ENCODE data around the gene TSKS.

Gene TSKS

DNA sequence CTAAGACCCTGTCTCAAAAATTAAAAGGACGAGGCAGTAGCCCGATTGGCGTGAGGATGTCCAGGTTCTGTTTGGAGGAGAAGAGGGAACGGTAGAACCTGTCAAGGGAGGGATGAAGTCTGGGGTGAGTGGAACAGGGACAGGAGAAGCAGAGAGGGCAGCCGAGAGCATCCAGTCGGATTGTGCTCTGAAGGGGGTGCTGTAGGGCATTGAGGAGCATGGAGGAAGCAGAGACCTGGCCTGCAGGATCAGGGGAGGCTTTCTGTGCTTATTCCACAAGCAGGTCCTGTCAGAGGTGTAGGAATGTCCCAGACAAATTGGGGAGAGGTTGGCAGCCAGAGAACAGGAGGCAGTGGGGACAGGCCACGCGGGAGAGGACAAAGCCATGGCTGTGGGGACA, 17.8 kb upstream of the TSKS start:
- WGBS, 2 experiments = 84 to 85% methylated on average over 8 of the region's 8 CpGs
- Histone ChIP-seq H3K36me3 (ENCODE audit: control insufficient read depth, insufficient read depth, low read length) (peaks cover 3% of the 10 kb centered on the region), H3K27ac (ENCODE audit: insufficient read depth, low read depth, low read length, poor library complexity, severe bottlenecking) (no peak overlapping the region), H3K4me1 (ENCODE audit: control insufficient read depth, insufficient read depth, low read length) (no peaks in the 10 kb centered on the region), H3K9me3 (ENCODE audit: control insufficient read depth, low read length) (no peaks in the 10 kb centered on the region), H3K4me3 (ENCODE audit: insufficient read depth, low read depth, low read length) (no peak overlapping the region), H3K27me3 (ENCODE audit: control insufficient read depth, insufficient read depth, low read length, poor library complexity, severe bottlenecking) (no peaks in the 10 kb centered on the region)

DNA sequence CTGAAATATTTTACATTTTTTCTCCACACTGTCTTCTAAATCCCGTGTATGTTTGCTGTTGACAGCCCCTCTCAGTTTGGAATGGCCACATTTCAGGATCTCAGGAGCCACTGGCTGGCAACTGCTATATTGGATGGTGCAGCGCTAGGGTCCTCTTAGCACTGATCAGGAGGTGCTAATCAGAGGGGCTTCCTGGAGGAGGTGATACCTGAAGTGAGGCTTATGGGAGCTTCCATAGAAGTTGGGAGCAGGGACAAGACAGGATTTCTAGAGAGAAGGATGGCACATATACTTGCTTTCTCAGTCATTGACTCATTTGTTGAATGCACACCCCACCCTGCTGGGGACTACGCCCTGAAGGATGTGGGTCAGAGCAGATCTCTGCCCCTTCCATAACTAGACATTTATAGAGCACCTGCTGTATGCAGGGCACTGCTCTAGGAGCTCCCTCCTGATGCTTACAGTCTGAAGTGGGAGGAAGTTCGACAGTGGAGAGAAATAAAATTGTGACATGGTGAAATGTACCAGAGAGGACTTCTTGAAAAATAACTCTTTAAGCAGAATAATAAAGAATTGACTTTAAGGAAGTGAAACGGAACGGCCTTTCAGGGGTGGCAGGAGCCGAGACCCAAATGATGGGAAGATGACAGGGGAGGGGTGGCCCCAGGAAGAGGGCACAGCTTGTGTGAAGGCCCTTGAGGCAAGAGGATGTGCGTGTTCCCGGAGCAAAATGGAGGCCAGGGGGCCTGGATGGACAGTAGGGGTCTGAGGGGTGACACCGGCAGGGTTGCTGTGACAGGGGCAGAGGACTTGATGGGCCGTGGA, 16.8 kb upstream of the TSKS start:
- Histone ChIP-seq H3K4me1 (ENCODE audit: control insufficient read depth, insufficient read depth, low read length) (no peaks in the 10 kb centered on the region), H3K27ac (ENCODE audit: insufficient read depth, low read depth, low read length, poor library complexity, severe bottlenecking) (no peak overlapping the region), H3K4me3 (ENCODE audit: insufficient read depth, low read depth, low read length) (no peak overlapping the region), H3K36me3 (ENCODE audit: control insufficient read depth, insufficient read depth, low read length) (peaks cover 3% of the 10 kb centered on the region), H3K9me3 (ENCODE audit: control insufficient read depth, low read length) (no peaks in the 10 kb centered on the region), H3K27me3 (ENCODE audit: control insufficient read depth, insufficient read depth, low read length, poor library complexity, severe bottlenecking) (no peaks in the 10 kb centered on the region)
- WGBS, 2 experiments = 93 to 95% methylated on average over 11 of the region's 11 CpGs

DNA sequence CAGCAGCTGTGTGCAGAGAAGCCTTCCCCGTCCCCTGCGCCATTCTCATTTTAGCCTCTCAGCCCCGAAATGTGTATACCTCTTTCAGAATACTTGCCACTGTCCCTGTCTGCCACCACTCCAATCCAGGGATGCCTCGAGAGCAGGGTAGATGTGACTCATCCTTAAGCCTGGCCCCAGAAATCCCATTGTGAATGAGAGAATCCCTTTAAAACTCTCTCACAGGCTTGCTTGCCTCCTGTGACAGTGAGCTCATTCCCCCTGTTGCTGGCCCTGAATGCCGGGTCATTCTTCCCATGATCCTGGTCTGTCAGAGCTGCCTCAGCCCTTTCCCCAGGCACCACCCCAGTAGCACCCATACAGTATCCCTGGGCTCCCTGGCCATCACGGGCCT, 13.3 kb upstream of the TSKS start:
- Histone ChIP-seq H3K4me1 (ENCODE audit: control insufficient read depth, insufficient read depth, low read length) (no peaks in the 10 kb centered on the region), H3K36me3 (ENCODE audit: control insufficient read depth, insufficient read depth, low read length) (no peaks in the 10 kb centered on the region), H3K9me3 (ENCODE audit: control insufficient read depth, low read length) (no peaks in the 10 kb centered on the region), H3K27me3 (ENCODE audit: control insufficient read depth, insufficient read depth, low read length, poor library complexity, severe bottlenecking) (no peaks in the 10 kb centered on the region), H3K27ac (ENCODE audit: insufficient read depth, low read depth, low read length, poor library complexity, severe bottlenecking) (no peak overlapping the region), H3K4me3 (ENCODE audit: insufficient read depth, low read depth, low read length) (no peak overlapping the region)
- WGBS, 2 experiments = 94 to 96% methylated on average over 6 of the region's 6 CpGs

DNA sequence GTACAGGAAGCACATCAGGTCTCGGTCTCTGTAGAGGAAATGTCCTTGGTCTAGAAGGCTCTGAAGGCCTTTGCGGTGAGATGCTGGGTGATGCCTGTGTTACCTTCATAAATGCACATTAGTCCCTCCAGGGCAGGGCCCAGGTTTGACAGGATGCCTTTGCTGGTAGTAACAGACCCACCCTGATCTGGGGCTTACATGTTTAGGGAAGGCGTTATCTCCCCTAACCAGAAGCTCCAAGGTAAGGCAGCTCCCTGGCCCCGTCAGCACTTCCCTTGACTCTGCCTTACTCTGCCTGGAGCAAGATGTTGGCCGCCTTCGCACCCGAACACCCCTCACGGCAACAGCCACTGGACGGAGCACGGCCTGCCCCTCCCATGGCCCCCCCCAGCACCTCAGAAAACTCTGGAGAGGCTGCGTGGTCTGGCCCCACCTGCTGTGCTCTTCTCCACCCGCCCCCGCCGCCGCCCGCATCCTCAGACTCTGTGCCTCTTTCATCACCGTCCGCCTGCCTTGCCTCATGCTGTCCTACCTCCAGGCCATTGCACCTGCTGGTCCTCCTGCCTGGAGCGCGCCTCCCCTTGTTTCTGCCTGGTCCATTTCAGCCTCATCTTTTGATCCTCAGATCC, 12.8 kb upstream of the TSKS start:
- H3K27ac ChIP-seq (ENCODE audit: insufficient read depth, low read depth, low read length, poor library complexity, severe bottlenecking) = no peak overlapping the region
- no peaks in the 10 kb centered on the region for H3K4me1 ChIP-seq (ENCODE audit: control insufficient read depth, insufficient read depth, low read length)
- WGBS, 2 experiments = 94 to 95% methylated on average over 20 of the region's 20 CpGs
- H3K27me3 ChIP-seq (ENCODE audit: control insufficient read depth, insufficient read depth, low read length, poor library complexity, severe bottlenecking) = no peaks in the 10 kb centered on the region
- no peaks in the 10 kb centered on the region for H3K36me3 ChIP-seq (ENCODE audit: control insufficient read depth, insufficient read depth, low read length)
- no peaks in the 10 kb centered on the region for H3K9me3 ChIP-seq (ENCODE audit: control insufficient read depth, low read length)
- no peak overlapping the region for H3K4me3 ChIP-seq (ENCODE audit: insufficient read depth, low read depth, low read length)

DNA sequence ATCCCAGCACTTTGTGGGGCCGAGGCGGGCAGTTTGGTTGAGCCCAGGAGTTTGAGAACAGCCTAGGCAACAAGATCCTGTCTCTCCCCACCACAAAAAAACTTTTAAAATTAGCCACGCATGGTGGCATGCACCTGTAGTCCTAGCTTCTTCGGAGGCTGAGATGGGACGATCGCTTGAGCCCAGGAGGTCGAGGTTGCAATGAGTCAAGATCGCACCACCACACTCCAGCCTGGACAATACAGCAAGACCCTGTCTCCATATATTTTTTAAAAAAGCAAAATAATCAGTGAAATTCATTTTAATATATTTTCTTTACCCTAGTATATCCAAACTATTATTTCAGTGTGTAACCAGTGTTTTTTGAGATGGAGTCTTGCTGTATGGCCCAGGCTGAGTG, 11.9 kb upstream of the TSKS start:
- no peak overlapping the region for H3K27ac ChIP-seq (ENCODE audit: insufficient read depth, low read depth, low read length, poor library complexity, severe bottlenecking)
- H3K4me3 ChIP-seq (ENCODE audit: insufficient read depth, low read depth, low read length) = no peak overlapping the region
- no peaks in the 10 kb centered on the region for H3K4me1 ChIP-seq (ENCODE audit: control insufficient read depth, insufficient read depth, low read length)
- H3K9me3 ChIP-seq (ENCODE audit: control insufficient read depth, low read length) = no peaks in the 10 kb centered on the region
- no peaks in the 10 kb centered on the region for H3K36me3 ChIP-seq (ENCODE audit: control insufficient read depth, insufficient read depth, low read length)
- WGBS, 2 experiments = 94 to 98% methylated on average over 8 of the region's 8 CpGs
- no peaks in the 10 kb centered on the region for H3K27me3 ChIP-seq (ENCODE audit: control insufficient read depth, insufficient read depth, low read length, poor library complexity, severe bottlenecking)

DNA sequence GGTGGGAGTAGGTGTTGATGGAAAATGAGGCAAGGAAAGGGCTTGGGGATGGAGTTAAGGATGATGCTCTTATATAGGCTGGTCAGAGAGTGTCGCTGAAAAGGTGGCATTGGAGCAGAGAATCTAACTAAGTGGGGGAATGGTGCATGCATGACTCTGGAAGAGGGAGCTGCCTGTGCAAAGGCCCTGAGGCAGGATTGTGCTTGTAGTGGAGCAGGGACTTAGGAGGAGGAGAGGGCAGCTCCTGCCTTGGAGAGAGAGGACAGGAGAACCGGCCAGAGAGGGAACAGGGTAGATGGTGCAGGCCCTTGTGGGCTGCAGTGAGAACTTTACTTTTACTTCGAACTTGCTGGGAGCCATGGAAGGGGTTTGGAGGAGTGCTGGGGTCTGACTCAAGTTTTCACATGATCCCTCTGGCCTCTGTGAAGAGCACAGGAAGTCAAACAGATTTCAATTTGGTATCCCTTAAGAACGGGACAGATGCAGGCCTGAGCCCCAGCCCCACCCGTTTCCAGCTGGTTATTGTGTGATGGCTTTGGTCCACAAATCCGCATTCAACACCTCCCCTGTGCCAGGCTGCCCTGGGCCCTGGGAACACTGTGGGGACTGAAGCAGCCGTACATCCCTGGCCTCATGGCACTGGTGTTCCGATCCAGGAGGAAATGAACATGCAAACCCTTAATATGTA, 10.7 kb upstream of the TSKS start:
- Histone ChIP-seq H3K9me3 (ENCODE audit: control insufficient read depth, low read length) (no peaks in the 10 kb centered on the region), H3K4me3 (ENCODE audit: insufficient read depth, low read depth, low read length) (no peak overlapping the region), H3K27me3 (ENCODE audit: control insufficient read depth, insufficient read depth, low read length, poor library complexity, severe bottlenecking) (no peaks in the 10 kb centered on the region), H3K4me1 (ENCODE audit: control insufficient read depth, insufficient read depth, low read length) (no peaks in the 10 kb centered on the region), H3K36me3 (ENCODE audit: control insufficient read depth, insufficient read depth, low read length) (no peaks in the 10 kb centered on the region), H3K27ac (ENCODE audit: insufficient read depth, low read depth, low read length, poor library complexity, severe bottlenecking) (no peak overlapping the region)
- 92 to 96% methylated on average over 8 of the region's 8 CpGs for WGBS, 2 experiments

DNA sequence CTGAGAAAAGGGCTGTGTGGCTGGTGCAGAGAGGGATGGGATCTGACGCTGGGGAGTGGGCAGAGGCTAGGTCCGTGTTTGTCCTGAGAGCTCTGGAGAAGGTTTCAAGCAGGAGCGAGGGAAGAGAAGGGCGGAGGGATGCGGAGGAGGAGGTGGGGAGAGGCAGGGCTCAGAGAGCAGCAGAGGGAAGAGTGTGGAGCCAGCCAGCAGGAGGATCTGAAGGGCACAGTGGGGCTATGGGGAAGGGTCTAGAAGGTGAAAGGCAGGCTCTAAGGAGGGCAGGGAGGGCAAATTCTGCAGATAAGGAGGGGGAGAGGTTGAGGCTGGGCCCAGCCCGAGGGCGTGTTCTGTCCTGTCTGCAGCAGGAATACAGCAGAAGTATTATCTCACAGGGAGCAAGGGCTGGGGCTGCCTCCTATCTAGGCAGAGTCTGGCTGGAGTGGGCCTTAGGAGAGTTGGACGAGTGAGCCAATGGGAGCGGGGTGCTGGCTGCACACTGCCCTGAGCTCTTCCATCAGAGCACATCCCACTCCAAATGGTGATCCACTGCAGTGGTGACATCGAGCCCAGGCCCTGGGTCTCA, 9.8 kb upstream of the TSKS start:
- 92 to 93% methylated on average over 10 of the region's 10 CpGs for WGBS, 2 experiments
- Histone ChIP-seq H3K27ac (ENCODE audit: insufficient read depth, low read depth, low read length, poor library complexity, severe bottlenecking) (no peak overlapping the region), H3K4me3 (ENCODE audit: insufficient read depth, low read depth, low read length) (no peak overlapping the region)

DNA sequence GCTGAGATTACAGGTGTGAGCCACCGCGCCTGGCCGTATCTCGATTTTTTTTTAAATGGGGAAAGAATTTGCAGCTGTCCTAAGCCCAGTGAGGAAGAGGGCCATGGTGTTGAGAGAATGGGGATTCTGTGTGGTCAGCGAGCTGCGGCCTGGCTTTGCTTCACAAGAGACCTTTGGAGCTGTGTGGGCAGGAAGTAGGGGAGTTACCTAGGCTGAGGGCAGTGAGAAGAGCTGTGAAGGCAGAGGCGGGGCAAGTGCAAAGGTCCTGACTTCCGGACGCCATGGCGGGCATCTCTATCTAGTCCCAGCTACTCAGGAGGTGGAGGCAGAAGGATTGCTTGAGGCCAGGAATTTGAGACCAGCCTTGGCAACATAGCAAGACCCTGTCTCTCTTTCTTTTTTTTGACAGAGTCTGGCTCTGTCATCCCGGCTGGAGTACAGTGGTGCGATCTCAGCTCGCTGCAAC, 8.6 kb upstream of the TSKS start:
- no peaks in the 10 kb centered on the region for H3K27me3 ChIP-seq (ENCODE audit: control insufficient read depth, insufficient read depth, low read length, poor library complexity, severe bottlenecking)
- 91 to 96% methylated on average over 13 of the region's 13 CpGs for WGBS, 2 experiments
- H3K4me1 ChIP-seq (ENCODE audit: control insufficient read depth, insufficient read depth, low read length) = peaks cover 10% of the 10 kb centered on the region
- no peak overlapping the region for H3K27ac ChIP-seq (ENCODE audit: insufficient read depth, low read depth, low read length, poor library complexity, severe bottlenecking)
- no peak overlapping the region for H3K4me3 ChIP-seq (ENCODE audit: insufficient read depth, low read depth, low read length)
- H3K36me3 ChIP-seq (ENCODE audit: control insufficient read depth, insufficient read depth, low read length) = no peaks in the 10 kb centered on the region
- no peaks in the 10 kb centered on the region for H3K9me3 ChIP-seq (ENCODE audit: control insufficient read depth, low read length)

More for the DNA sequence above, 9.8 kb upstream of the TSKS start:
- Histone ChIP-seq H3K36me3 (ENCODE audit: control insufficient read depth, insufficient read depth, low read length) (no peaks in the 10 kb centered on the region), H3K9me3 (ENCODE audit: control insufficient read depth, low read length) (no peaks in the 10 kb centered on the region), H3K4me1 (ENCODE audit: control insufficient read depth, insufficient read depth, low read length) (peaks cover 5% of the 10 kb centered on the region), H3K27me3 (ENCODE audit: control insufficient read depth, insufficient read depth, low read length, poor library complexity, severe bottlenecking) (no peaks in the 10 kb centered on the region)

DNA sequence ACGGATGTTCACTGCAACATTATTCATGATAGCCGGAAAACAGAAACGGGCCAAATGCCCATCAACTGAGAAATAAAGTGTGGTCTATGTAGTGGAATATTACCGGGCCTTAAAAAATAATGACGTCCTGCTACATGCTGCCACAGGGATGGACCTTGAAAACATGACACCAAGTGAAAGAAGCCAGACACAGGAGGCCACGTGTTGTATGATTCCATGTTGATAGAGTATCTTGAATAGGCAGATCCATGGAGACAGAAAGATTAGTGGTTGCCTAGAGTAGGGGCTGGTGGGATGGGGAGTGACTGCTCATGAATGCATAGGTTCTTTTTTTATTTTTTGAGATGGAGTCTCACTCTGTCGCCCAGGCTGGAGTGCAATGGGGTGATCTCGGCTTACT, 7.4 kb upstream of the TSKS start:
- H3K27ac ChIP-seq (ENCODE audit: insufficient read depth, low read depth, low read length, poor library complexity, severe bottlenecking) = no peak overlapping the region
- 95% methylated on average over 8 of the region's 8 CpGs for WGBS, 2 experiments
- no peaks in the 10 kb centered on the region for H3K27me3 ChIP-seq (ENCODE audit: control insufficient read depth, insufficient read depth, low read length, poor library complexity, severe bottlenecking)
- H3K4me3 ChIP-seq (ENCODE audit: insufficient read depth, low read depth, low read length) = no peak overlapping the region
- H3K4me1 ChIP-seq (ENCODE audit: control insufficient read depth, insufficient read depth, low read length) = peaks cover 12% of the 10 kb centered on the region
- H3K36me3 ChIP-seq (ENCODE audit: control insufficient read depth, insufficient read depth, low read length) = no peaks in the 10 kb centered on the region
- H3K9me3 ChIP-seq (ENCODE audit: control insufficient read depth, low read length) = no peaks in the 10 kb centered on the region
